Karpas-422 (cell line): ENCODE data around the gene FCMR. TPM values are rescaled to one million over a fixed set of nuclear protein-coding genes. Genes with fewer than 3 reads are reported as not detected.

Experiments
- DNase-seq: peaks from one replicate; pipeline ENCODE4 v3.0.0-alpha.2; 2015
- H2AFZ ChIP-seq: fragments of 200-600 bp; sonication (generic); 2 replicates; pipeline ENCODE4 v1.6.1; 2014; ENCODE audit warnings: antibody characterized with exemption, low read length, mixed read lengths
- H3K27ac ChIP-seq: fragments of 200-600 bp; sonication (generic); 2 replicates; pipeline ENCODE4 v1.5.1; 2014; ENCODE audit warnings: mild to moderate bottlenecking, low read length, moderate library complexity
- H3K27me3 ChIP-seq: fragments of 200-600 bp; sonication (generic); 2 replicates; pipeline ENCODE4 v1.6.1; 2014; ENCODE audit warnings: low read length, mixed read lengths
- H3K36me3 ChIP-seq: fragments of 200-600 bp; sonication (generic); 2 replicates; pipeline ENCODE4 v1.6.1; 2014; ENCODE audit warnings: low read length, mixed read lengths; ENCODE audit not compliant: insufficient read depth
- H3K4me1 ChIP-seq: fragments of 200-600 bp; sonication (generic); 2 replicates; pipeline ENCODE4 v1.6.1; 2014; ENCODE audit warnings: mild to moderate bottlenecking, low read length, mixed read lengths
- H3K4me2 ChIP-seq: fragments of 200-600 bp; sonication (generic); 2 replicates; pipeline ENCODE4 v1.6.1; 2014; ENCODE audit warnings: low read length, low read depth, mild to moderate bottlenecking; ENCODE audit not compliant: poor library complexity, severe bottlenecking
- H3K4me3 ChIP-seq: fragments of 200-600 bp; sonication (generic); 2 replicates; pipeline ENCODE4 v1.5.1; 2014; ENCODE audit warnings: mild to moderate bottlenecking, antibody characterized with exemption, low read length, mixed read lengths
- H3K79me2 ChIP-seq: fragments of 200-600 bp; sonication (generic); 2 replicates; pipeline ENCODE4 v1.6.1; 2014; ENCODE audit warnings: mild to moderate bottlenecking, low read length, mixed read lengths
- H3K9ac ChIP-seq: fragments of 200-600 bp; sonication (generic); 2 replicates; pipeline ENCODE4 v1.6.0; 2014; ENCODE audit warnings: low read length
- H3K9me2 ChIP-seq: fragments of 200-600 bp; sonication (generic), shearing (Covaris generic); replicated peaks from 2 replicates; pipeline ENCODE4 v1.6.0; 2014; ENCODE audit warnings: mild to moderate bottlenecking, low read length, moderate library complexity; ENCODE audit not compliant: insufficient read depth
- H3K9me3 ChIP-seq: fragments of 300-700, 200-600 bp; sonication (generic); 2 replicates; pipeline ENCODE4 v1.6.1; 2014; ENCODE audit warnings: low read length, mixed read lengths
- H4K20me1 ChIP-seq: fragments of 200-600 bp; sonication (generic); 2 replicates; pipeline ENCODE4 v1.6.1; 2014; ENCODE audit warnings: mild to moderate bottlenecking, antibody characterized with exemption, low read length, low read depth; ENCODE audit not compliant: insufficient read depth
- total RNA-seq: library from RNA; depleted of rRNA; stranded (reverse); fragments of >200 nt; shearing (Covaris generic); gene quantifications from 2 replicates; pipeline ENCODE4 v1.2.3, GENCODE V29; 2014; ENCODE audit warnings: low replicate concordance

Gene FCMR
- total RNA-seq, 1 experiment from 2014 or later, result not detected

DNA sequence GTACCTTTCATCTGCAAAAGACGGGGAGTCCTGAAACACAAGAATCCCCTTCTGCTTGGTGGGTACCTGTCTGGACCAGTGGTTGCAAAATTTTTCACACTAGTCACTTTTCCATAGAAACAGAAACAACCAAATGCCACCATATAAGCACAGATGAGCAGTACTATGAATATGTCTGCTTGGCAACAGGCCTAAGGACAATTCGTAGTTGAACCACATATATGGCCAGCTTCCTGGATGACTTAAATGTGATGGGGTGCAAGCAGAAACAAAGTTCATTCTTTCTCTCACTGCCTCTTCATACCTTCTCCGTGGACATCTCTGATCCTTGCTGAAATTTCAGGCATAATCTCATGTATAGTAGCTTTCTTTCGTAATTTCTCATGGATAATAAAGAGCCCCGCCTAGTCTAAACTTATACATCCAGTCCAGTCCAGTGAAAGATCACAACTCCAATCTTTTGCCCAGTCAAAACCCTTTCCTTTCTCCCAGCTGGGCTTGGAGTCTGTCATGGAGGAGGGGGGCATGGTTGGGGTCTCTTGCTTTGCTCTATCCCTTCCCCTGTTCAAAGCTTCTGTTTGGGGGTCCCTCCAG lies 41.5 kb upstream of the FCMR start:
- no peak overlapping the region for H3K4me3 ChIP-seq
- H3K36me3 ChIP-seq, result no peaks in the 10 kb centered on the region
- H3K27ac ChIP-seq, result no peak overlapping the region
- H3K9ac ChIP-seq, result no peak overlapping the region
- no peak for DNase-seq
- H3K9me3 ChIP-seq, result no peaks in the 10 kb centered on the region
- H3K4me2 ChIP-seq, result no peak overlapping the region
- H3K9me2 ChIP-seq, result no peaks in the 10 kb centered on the region
- H3K4me1 ChIP-seq, result no peaks in the 10 kb centered on the region
- no peaks in the 10 kb centered on the region; the same call in 1 of the 2 replicates for H3K27me3 ChIP-seq
- no peaks in the 10 kb centered on the region for H4K20me1 ChIP-seq
- no peak overlapping the region for H2AFZ ChIP-seq
- no peaks in the 10 kb centered on the region for H3K79me2 ChIP-seq

DNA sequence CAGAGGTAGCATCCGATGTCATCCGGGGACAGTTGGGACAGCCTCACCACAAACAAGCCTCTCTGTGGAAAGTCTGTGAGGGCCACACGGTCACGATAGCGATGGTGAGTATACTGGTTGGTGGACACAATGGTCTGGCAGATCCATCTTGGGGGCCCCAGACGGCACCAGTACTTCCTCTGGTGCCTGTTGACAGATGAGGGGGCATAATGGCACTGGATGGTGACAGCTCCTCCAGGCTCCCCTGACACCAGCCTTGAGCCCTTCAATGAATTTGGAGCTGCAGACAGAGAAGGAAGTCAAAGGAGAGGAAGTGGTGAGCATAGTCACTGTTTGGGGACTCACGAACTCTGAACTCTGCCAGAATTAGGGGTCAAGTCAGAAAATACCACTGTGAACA lies 40.5 kb upstream of the FCMR start:
- Histone ChIP-seq H3K4me2 (no peak overlapping the region), H2AFZ (no peak overlapping the region), H3K36me3 (no peaks in the 10 kb centered on the region), H4K20me1 (no peaks in the 10 kb centered on the region), H3K27me3 (no peaks in the 10 kb centered on the region; the same call in 1 of the 2 replicates), H3K4me3 (no peak overlapping the region), H3K27ac (no peak overlapping the region), H3K4me1 (no peaks in the 10 kb centered on the region), H3K9me3 (no peaks in the 10 kb centered on the region), H3K9ac (no peak overlapping the region), H3K79me2 (no peaks in the 10 kb centered on the region), H3K9me2 (no peaks in the 10 kb centered on the region)
- DNase-seq, result no peak

DNA sequence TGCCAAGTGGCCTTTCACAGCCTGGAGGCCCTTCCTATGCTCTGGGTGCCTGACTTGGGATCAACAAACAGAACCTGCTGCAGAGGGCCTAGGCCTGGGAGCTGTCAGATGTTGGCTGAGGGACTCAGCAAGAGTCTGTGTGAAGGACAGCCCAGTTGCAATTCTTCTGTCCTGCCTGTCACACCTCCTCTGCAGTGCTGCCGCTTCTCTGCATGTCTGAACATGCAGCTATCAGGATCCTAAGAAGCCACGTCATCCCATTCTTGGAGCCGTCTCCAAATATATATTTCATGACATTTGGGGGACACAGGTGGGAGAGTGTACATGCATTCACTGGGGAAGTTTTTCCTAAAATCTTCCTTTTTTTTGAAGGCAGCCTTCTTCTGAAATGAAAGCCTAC lies 39.9 kb upstream of the FCMR start:
- Histone ChIP-seq H3K79me2 (no peaks in the 10 kb centered on the region), H3K4me3 (no peak overlapping the region), H3K9ac (no peak overlapping the region), H3K36me3 (no peaks in the 10 kb centered on the region), H3K27ac (no peak overlapping the region), H4K20me1 (no peaks in the 10 kb centered on the region), H3K4me1 (no peaks in the 10 kb centered on the region), H3K4me2 (no peak overlapping the region), H2AFZ (no peak overlapping the region), H3K9me3 (no peaks in the 10 kb centered on the region), H3K9me2 (no peaks in the 10 kb centered on the region), H3K27me3 (no peaks in the 10 kb centered on the region; the same call in 1 of the 2 replicates)
- DNase-seq, result no peak

GRCh38 chr1:206960676-206961386 lies 39.1 kb upstream of the FCMR start:
- Histone ChIP-seq H3K9me2 (no peaks in the 10 kb centered on the region), H3K4me1 (no peaks in the 10 kb centered on the region), H3K27me3 (no peaks in the 10 kb centered on the region; the same call in 1 of the 2 replicates), H3K36me3 (no peaks in the 10 kb centered on the region), H3K9me3 (no peaks in the 10 kb centered on the region), H3K9ac (no peak overlapping the region), H3K79me2 (no peaks in the 10 kb centered on the region), H3K4me3 (no peak overlapping the region), H3K27ac (no peak overlapping the region), H2AFZ (no peak overlapping the region), H3K4me2 (no peak overlapping the region), H4K20me1 (no peaks in the 10 kb centered on the region)
- DNase-seq, result no peak

- Histone ChIP-seq H3K4me3 (no peak overlapping the region), H3K9ac (no peak overlapping the region), H3K36me3 (no peaks in the 10 kb centered on the region), H4K20me1 (no peaks in the 10 kb centered on the region), H3K27ac (no peak overlapping the region), H3K9me3 (no peaks in the 10 kb centered on the region), H3K9me2 (no peaks in the 10 kb centered on the region), H3K27me3 (no peaks in the 10 kb centered on the region), H3K4me2 (no peak overlapping the region), H3K4me1 (no peaks in the 10 kb centered on the region), H2AFZ (no peak overlapping the region), H3K79me2 (no peaks in the 10 kb centered on the region)
- DNase-seq, result no peak
These were observed 36.4 kb upstream of the FCMR start for GRCh38 chr1:206958144-206958543.

DNA sequence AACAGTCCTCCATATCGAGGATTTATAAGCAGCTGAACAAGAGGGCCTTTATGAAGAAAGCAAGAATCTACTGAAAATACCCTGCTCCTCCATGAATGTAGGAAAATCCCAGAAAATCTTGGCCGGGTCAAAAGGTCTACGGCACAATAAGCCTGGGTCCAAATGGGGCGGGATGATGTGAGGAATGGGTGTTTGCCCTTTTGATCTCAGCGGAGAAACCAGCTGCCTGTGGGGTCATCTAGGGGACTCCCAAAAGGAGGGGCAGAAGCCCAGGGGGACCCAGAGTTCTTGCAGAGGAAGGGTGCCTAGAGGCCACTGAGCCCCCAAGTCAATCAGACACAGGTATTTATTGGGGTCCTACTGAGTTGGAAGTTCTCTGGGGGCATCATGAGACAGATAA lies 35.9 kb upstream of the FCMR start:
- no peak overlapping the region for H2AFZ ChIP-seq
- H3K27ac ChIP-seq, result no peak overlapping the region
- no peak overlapping the region for H3K9ac ChIP-seq
- no peaks in the 10 kb centered on the region for H4K20me1 ChIP-seq
- no peaks in the 10 kb centered on the region for H3K36me3 ChIP-seq
- H3K9me3 ChIP-seq, result no peaks in the 10 kb centered on the region
- H3K4me1 ChIP-seq, result no peaks in the 10 kb centered on the region
- DNase-seq, result no peak
- H3K79me2 ChIP-seq, result no peaks in the 10 kb centered on the region
- no peaks in the 10 kb centered on the region for H3K27me3 ChIP-seq
- no peaks in the 10 kb centered on the region for H3K9me2 ChIP-seq
- H3K4me3 ChIP-seq, result no peak overlapping the region
- no peak overlapping the region for H3K4me2 ChIP-seq

GRCh38 chr1:206955476-206956451 lies 34.0 kb upstream of the FCMR start:
- H3K79me2 ChIP-seq, result no peaks in the 10 kb centered on the region
- DNase-seq, result no peak
- H3K4me3 ChIP-seq, result no peak overlapping the region
- no peak overlapping the region for H2AFZ ChIP-seq
- no peaks in the 10 kb centered on the region for H3K9me3 ChIP-seq
- no peak overlapping the region for H3K27ac ChIP-seq
- H3K9ac ChIP-seq, result no peak overlapping the region
- H3K27me3 ChIP-seq, result no peaks in the 10 kb centered on the region
- H4K20me1 ChIP-seq, result no peaks in the 10 kb centered on the region
- H3K4me2 ChIP-seq, result no peak overlapping the region
- H3K4me1 ChIP-seq, result no peaks in the 10 kb centered on the region
- no peaks in the 10 kb centered on the region for H3K36me3 ChIP-seq
- H3K9me2 ChIP-seq, result no peaks in the 10 kb centered on the region
